AG04450 (cell line): Measurements from ENCODE around the gene UNC50. TPM values are rescaled to one million over a fixed set of nuclear protein-coding genes. Genes with fewer than 3 reads are reported as not detected.

Source experiments
- CTCF ChIA-PET: fragments of 300-600, 350-600 bp; formaldehyde crosslinking; extraction: SDS; loops from one replicate; lab custom pipeline; 2022; ENCODE audit warnings: antibody characterized with exemption, inconsistent platforms; lab: Charles Lee
- POLR2A ChIA-PET: fragments of 350-600 bp; formaldehyde crosslinking; extraction: SDS; loops from one replicate; lab custom pipeline; 2021; ENCODE audit warnings: antibody characterized with exemption, inconsistent platforms; lab: Yijun Ruan, JAX
- DNase-seq: peaks from one replicate; pipeline ENCODE4 v3.0.0-alpha.2; 2011; ENCODE audit warnings: low read depth, low spot score
- H3K27ac ChIP-seq: one replicate; pipeline ENCODE4 v1.5.1; 2012; ENCODE audit warnings: low read depth, low read length, control low read depth
- H3K27me3 ChIP-seq: one replicate; pipeline ENCODE4 v1.6.0; 2012; ENCODE audit warnings: low read length; ENCODE audit not compliant: control insufficient read depth, insufficient read depth
- H3K4me3 ChIP-seq: 2 replicates; pipeline ENCODE4 v1.5.1; 2011; ENCODE audit warnings: mild to moderate bottlenecking, low read depth, low read length, control low read depth
- H3K9me3 ChIP-seq: 2 replicates; pipeline ENCODE4 v1.5.1; 2012; ENCODE audit warnings: low read length; ENCODE audit not compliant: control insufficient read depth, insufficient read depth
- CTCF ChIP-seq: IDR thresholded peaks from 2 replicates; pipeline ENCODE4 v1.5.1; 2011; ENCODE audit warnings: low read depth, low read length, control low read depth, inconsistent platforms
- polyA plus RNA-seq: library from polyadenylated mRNA; depleted of rRNA; stranded (reverse); fragments of >200 nt; gene quantifications from 2 replicates; pipeline ENCODE4 v1.2.3, GENCODE V29; 2011

The UNC50 gene
- polyA plus RNA-seq, 1 experiment: 64.1 TPM

- ChIA-PET CTCF (interaction anchor here (1.6 kb wide), 1 partner anchor 32 kb away, joined by 6 read pairs; no protein-coding TSS in a partner anchor), POLR2A (no interaction called here)
- TF ChIP-seq CTCF: no peak
- Histone ChIP-seq H3K27me3 (no peaks in the 10 kb centered on the region), H3K4me3 (no peak overlapping the region), H3K27ac (no peak overlapping the region), H3K9me3 (no peaks in the 10 kb centered on the region)
- no peak for DNase-seq
Measured at GRCh38 chr2:98617149-98617548, 8.8 kb downstream of the UNC50 start.

- Histone ChIP-seq H3K4me3 (no peak overlapping the region), H3K9me3 (no peaks in the 10 kb centered on the region), H3K27ac (no peak overlapping the region), H3K27me3 (peaks cover 5% of the 10 kb centered on the region)
- ChIA-PET CTCF (no interaction called here), POLR2A (no interaction called here)
- no peak for TF ChIP-seq CTCF
- no peak for DNase-seq
Measured at GRCh38 chr2:98623657-98624056, 15.3 kb downstream of the UNC50 start.

GRCh38 chr2:98632351-98632750, 24.0 kb downstream of the UNC50 start:
- H3K4me3 ChIP-seq: no peak overlapping the region
- CTCF ChIA-PET: no interaction called here
- TF ChIP-seq CTCF: no peak

GRCh38 chr2:98634406-98635092, 26.2 kb downstream of the UNC50 start:
- no peaks in the 10 kb centered on the region; the same call in 1 of the 2 replicates for H3K9me3 ChIP-seq
- H3K27me3 ChIP-seq: peaks cover 14% of the 10 kb centered on the region
- TF ChIP-seq CTCF: peak; percentile 22; the same call in 1 of the 2 replicates
- ChIA-PET CTCF (interaction anchor here (0.6 kb wide), 1 partner anchor 18 kb away, joined by 5 read pairs; no protein-coding TSS in a partner anchor), POLR2A (no interaction called here)
- no peak overlapping the region for H3K27ac ChIP-seq
- no peak overlapping the region for H3K4me3 ChIP-seq
- no peak for DNase-seq

More at GRCh38 chr2:98632351-98632750, 24.0 kb downstream of the UNC50 start:
- POLR2A ChIA-PET: no interaction called here
- DNase-seq: no peak
- Histone ChIP-seq H3K27me3 (peaks cover 15% of the 10 kb centered on the region), H3K27ac (no peak overlapping the region), H3K9me3 (no peaks in the 10 kb centered on the region; the same call in 1 of the 2 replicates)

GRCh38 chr2:98637401-98638147, 29.2 kb downstream of the UNC50 start:
- no peaks in the 10 kb centered on the region; the same call in 1 of the 2 replicates for H3K9me3 ChIP-seq
- TF ChIP-seq CTCF: no peak
- peaks cover 13% of the 10 kb centered on the region for H3K27me3 ChIP-seq
- no peak overlapping the region for H3K27ac ChIP-seq
- DNase-seq: no peak
- CTCF ChIA-PET: no interaction called here
- no peak overlapping the region for H3K4me3 ChIP-seq
- POLR2A ChIA-PET: no interaction called here
